Frontal cortex (tissue), 4 donors: ENCODE data around the gene DTD2. TPM values are rescaled to one million over a fixed set of nuclear protein-coding genes. Genes with fewer than 3 reads are reported as not detected.
"Not testable (repeated sequence)": the region's sequence is repeated elsewhere in the genome, so short reads cannot be mapped to it uniquely, and the experiment has no call there.

Source experiments
- DNase-seq, 2 donors: peaks; one replicate each; pipeline ENCODE4 v3.0.0; 2012; ENCODE audit warnings: low spot score in 2 of 2
- FAIRE-seq: peaks from 2 replicates; lab custom pipeline; 2012; peaks lifted over from hg19 to GRCh38; lab: Jason Lieb, UNC
- total RNA-seq: library from RNA; depleted of rRNA; stranded (reverse); fragments of >200 nt; gene quantifications from one replicate; pipeline ENCODE4 v1.2.3, GENCODE V29; 2014
- donor health status: control.
- donor health status: control.
- donor health status: control.

Gene DTD2
- 67.3 TPM for total RNA-seq

GRCh38 chr14:31456841-31457664 lies at the start of gene DTD2:
TSS of gene DTD2 (minus strand) at chr14:31457506. CDS start at chr14:31457393, 113 bp downstream.
- FAIRE-seq: peak; percentile 34
- peak; percentile 85 to 94 for DNase-seq

- no peak for DNase-seq
- no peak for FAIRE-seq
Observed at GRCh38 chr14:31505411-31505810, 48.1 kb upstream of the DTD2 start.

- no peak for DNase-seq
Observed at GRCh38 chr14:31501870-31502269, 44.6 kb upstream of the DTD2 start.

GRCh38 chr14:31492759-31493498 lies 35.6 kb upstream of the DTD2 start:
- DNase-seq: no peak
- FAIRE-seq: no peak

More at GRCh38 chr14:31501870-31502269, 44.6 kb upstream of the DTD2 start:
- FAIRE-seq: no peak

GRCh38 chr14:31489691-31490090 lies 32.4 kb upstream of the DTD2 start:
- DNase-seq: no peak
- no peak for FAIRE-seq

GRCh38 chr14:31487886-31488285 lies 30.6 kb upstream of the DTD2 start, which contains the start of gene GPR33:
TSS of gene GPR33 (minus strand) at chr14:31488039. CDS start at chr14:31483965, 4,074 bp downstream.
- FAIRE-seq (no peak), DNase-seq (no peak)

GRCh38 chr14:31486764-31487163 lies 29.5 kb upstream of the DTD2 start:
- no peak for FAIRE-seq
- no peak for DNase-seq

GRCh38 chr14:31484754-31485153 lies 27.4 kb upstream of the DTD2 start:
- DNase-seq: no peak
- FAIRE-seq: no peak

- no peak for FAIRE-seq
- DNase-seq: no peak
Observed at GRCh38 chr14:31480156-31480555, 22.9 kb upstream of the DTD2 start.

GRCh38 chr14:31479027-31479426 lies 21.7 kb upstream of the DTD2 start:
- peak in 1 of 2 donors; percentile 22 for DNase-seq
- FAIRE-seq: peak; percentile 96

- FAIRE-seq: no peak
- DNase-seq: no peak
Observed at GRCh38 chr14:31477248-31477647, 19.9 kb upstream of the DTD2 start.

- DNase-seq (no peak), FAIRE-seq (no peak)
Observed at GRCh38 chr14:31476131-31476866, 19.0 kb upstream of the DTD2 start.

- FAIRE-seq (no peak), DNase-seq (no peak)
Observed at GRCh38 chr14:31466554-31466953, 9.2 kb upstream of the DTD2 start.

- FAIRE-seq: no peak
- DNase-seq: no peak
Observed at GRCh38 chr14:31465111-31465510, 7.8 kb upstream of the DTD2 start.

GRCh38 chr14:31462450-31462849 lies 5.1 kb upstream of the DTD2 start:
- not testable (repeated sequence) for FAIRE-seq

GRCh38 chr14:31461545-31461944 lies 4.2 kb upstream of the DTD2 start:
- DNase-seq: no peak
- no peak for FAIRE-seq

More at GRCh38 chr14:31462450-31462849, 5.1 kb upstream of the DTD2 start:
- DNase-seq: not testable (repeated sequence)

GRCh38 chr14:31457665-31458659 lies 656 bp upstream of the DTD2 start:
- DNase-seq (peak in 1 of 2 donors; percentile 35), FAIRE-seq (no peak)

- FAIRE-seq (peak; percentile 6), DNase-seq (peak in 1 of 2 donors; percentile 26)
Observed at GRCh38 chr14:31449971-31450610, 7.2 kb downstream of the DTD2 start.
